M059J (cell line): ENCODE results near the gene ZNF474. TPM values are rescaled to one million over a fixed set of nuclear protein-coding genes. Genes with fewer than 3 reads are reported as not detected.

Experiments
- DNase-seq: peaks from one replicate; pipeline ENCODE4 v3.0.0-alpha.2; 2012; ENCODE audit warnings: low read depth
- total RNA-seq: library from RNA; depleted of rRNA; stranded (reverse); fragments of >200 nt; shearing (Covaris generic); gene quantifications from 2 replicates; pipeline ENCODE4 v1.2.3, GENCODE V29; 2014

The ZNF474 gene
- total RNA-seq, 1 experiment from 2014 or later, result not detected

GRCh38 chr5:122153774-122154173, 24.4 kb downstream of the ZNF474 start:
- peak; percentile 51 for DNase-seq

- no peak for DNase-seq
These were observed 25.1 kb downstream of the ZNF474 start for GRCh38 chr5:122154491-122154890.

- DNase-seq, result peak; percentile 86
These were observed 25.6 kb downstream of the ZNF474 start for GRCh38 chr5:122154910-122155309.

GRCh38 chr5:122155546-122155945, 26.2 kb downstream of the ZNF474 start:
- DNase-seq, result no peak

- DNase-seq, result peak; percentile 66
These were observed 27.5 kb downstream of the ZNF474 start for GRCh38 chr5:122156724-122157325.

- DNase-seq, result no peak
These were observed 32.8 kb downstream of the ZNF474 start for GRCh38 chr5:122162100-122162638.

- peak; percentile 89 for DNase-seq
These were observed 34.0 kb downstream of the ZNF474 start for GRCh38 chr5:122163121-122164069.

GRCh38 chr5:122164070-122164435, 34.7 kb downstream of the ZNF474 start:
- no peak for DNase-seq

GRCh38 chr5:122164831-122165558, 35.6 kb downstream of the ZNF474 start:
- no peak for DNase-seq

- no peak for DNase-seq
These were observed 36.3 kb downstream of the ZNF474 start for GRCh38 chr5:122165559-122166078.

- DNase-seq, result no peak
These were observed 40.2 kb downstream of the ZNF474 start for GRCh38 chr5:122169350-122170103.

GRCh38 chr5:122170620-122171019, 41.3 kb downstream of the ZNF474 start:
- peak; percentile 80 for DNase-seq

GRCh38 chr5:122172207-122172606, 42.9 kb downstream of the ZNF474 start:
- DNase-seq, result no peak

- no peak for DNase-seq
These were observed 44.4 kb downstream of the ZNF474 start for GRCh38 chr5:122173474-122174415.

GRCh38 chr5:122175091-122175490, 45.7 kb downstream of the ZNF474 start:
- no peak for DNase-seq

- no peak for DNase-seq
These were observed 46.5 kb downstream of the ZNF474 start for GRCh38 chr5:122175852-122176251.

GRCh38 chr5:122177161-122177560, 47.8 kb downstream of the ZNF474 start:
- DNase-seq, result no peak

GRCh38 chr5:122179701-122180100, 50.4 kb downstream of the ZNF474 start:
- DNase-seq, result no peak

- DNase-seq, result no peak
These were observed 50.9 kb downstream of the ZNF474 start for GRCh38 chr5:122180146-122180712.
